ENCODE results near the gene KRTAP19-6.

KRTAP19-6 gene

DNA sequence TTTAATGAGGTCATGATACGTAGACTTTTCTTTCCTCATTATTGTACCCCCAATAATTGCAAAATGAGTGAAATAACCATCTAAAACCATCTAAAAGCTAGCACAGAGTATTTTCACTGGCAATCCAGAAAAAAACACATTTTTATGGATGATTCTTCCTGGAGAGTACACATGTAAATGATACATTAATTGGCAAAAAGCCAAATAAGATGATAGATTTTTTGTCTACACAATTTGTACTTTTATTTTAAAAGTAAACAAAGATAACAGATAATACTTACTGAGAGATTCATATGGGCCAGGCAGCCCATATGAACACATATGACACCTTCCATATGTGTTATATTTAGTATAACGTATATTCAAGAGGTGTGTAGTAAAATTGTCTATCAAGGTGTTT, 22.0 kb upstream of the KRTAP19-6 start:
- no peak overlapping the region for H3K27ac ChIP-seq

DNA sequence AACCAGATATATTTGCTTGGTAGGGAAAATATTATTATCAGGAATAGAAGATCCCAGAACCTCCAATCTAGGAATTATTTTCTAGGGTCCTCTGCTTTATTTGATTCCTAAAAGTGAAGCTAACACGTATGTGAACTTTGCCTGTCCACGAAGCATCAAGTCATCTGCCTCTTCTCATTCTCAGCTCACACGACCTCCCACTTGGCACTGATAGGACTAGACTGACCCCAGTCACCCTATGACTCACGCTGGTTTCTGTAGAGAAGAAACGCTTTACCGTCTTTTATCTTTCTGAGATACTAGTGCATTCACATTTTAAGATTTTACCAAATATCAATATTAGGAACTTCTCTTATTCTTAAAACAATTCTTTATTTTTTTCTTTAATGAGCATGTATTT, 21.4 kb upstream of the KRTAP19-6 start:
- H3K27ac ChIP-seq = no peak overlapping the region
- TF ChIP-seq ZFX (IDR thresholded peaks at IDR 0.05) (no peak), CTCF (conservative IDR thresholded peaks at IDR 0.05) (no peak)

More for the DNA sequence above, 22.0 kb upstream of the KRTAP19-6 start:
- TF ChIP-seq CTCF (conservative IDR thresholded peaks at IDR 0.05) = no peak

- H3K27ac ChIP-seq = no peak overlapping the region
- TF ChIP-seq CTCF (conservative IDR thresholded peaks at IDR 0.05) (no peak), ZFX (IDR thresholded peaks at IDR 0.05) (no peak)
These were observed 20.3 kb upstream of the KRTAP19-6 start for GRCh38 chr21:30561957-30562356.

- no peak within 1 kb of the TSS for H3K27ac ChIP-seq
- no peak for TF ChIP-seq CTCF (conservative IDR thresholded peaks at IDR 0.05)
- no peak for TF ChIP-seq ZFX (IDR thresholded peaks at IDR 0.05)
These were observed 19.7 kb upstream of the KRTAP19-6 start, which contains the start of gene KRTAP19-7 for GRCh38 chr21:30561264-30561895. Gene KRTAP19-7 (minus strand): TSS chr21:30561314. CDS start chr21:30561289, 25 bp downstream.

- H3K27ac ChIP-seq = no peak overlapping the region
- TF ChIP-seq ZFX (IDR thresholded peaks at IDR 0.05) = no peak
- no peak for TF ChIP-seq CTCF (conservative IDR thresholded peaks at IDR 0.05)
These were observed 13.4 kb upstream of the KRTAP19-6 start for GRCh38 chr21:30555095-30555494.

GRCh38 chr21:30552782-30553181, 11.1 kb upstream of the KRTAP19-6 start:
- TF ChIP-seq CTCF (conservative IDR thresholded peaks at IDR 0.05) = no peak
- no peak for TF ChIP-seq ZFX (IDR thresholded peaks at IDR 0.05)
- no peak overlapping the region for H3K27ac ChIP-seq

DNA sequence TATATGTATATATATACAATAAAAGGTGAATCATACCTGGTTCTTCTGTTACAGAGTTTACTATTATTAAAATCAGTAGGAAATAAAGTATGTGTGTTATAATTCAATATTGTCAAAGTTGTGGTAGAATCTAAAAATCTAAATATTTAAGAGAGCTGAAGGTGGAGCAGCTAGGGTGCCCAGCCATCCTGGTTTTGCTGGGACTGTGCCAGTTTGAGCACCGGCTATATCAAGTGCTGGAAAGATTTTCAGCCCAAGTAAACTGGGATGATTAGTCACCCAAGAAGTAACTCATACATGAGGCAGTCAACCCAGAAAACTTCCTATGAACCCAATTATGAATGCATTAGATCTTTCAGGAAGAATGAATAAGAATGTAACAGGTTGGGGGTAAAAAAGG, 22.8 kb downstream of the KRTAP19-6 start:
- no peak overlapping the region for H3K27ac ChIP-seq
- no peak for TF ChIP-seq ZFX (IDR thresholded peaks at IDR 0.05)
- no peak for TF ChIP-seq CTCF (conservative IDR thresholded peaks at IDR 0.05)
